Ascending aorta (tissue), 2 donors: ENCODE measurements around the gene URGCP. TPM values are rescaled to one million over a fixed set of nuclear protein-coding genes. Genes with fewer than 3 reads are reported as not detected.
"Not testable (repeated sequence)": the region's sequence is repeated elsewhere in the genome, so short reads cannot be mapped to it uniquely, and the experiment has no call there.

Source experiments
- DNase-seq, 2 donors: peaks; one replicate each; pipeline ENCODE4 v3.0.0-alpha.2; 2019; ENCODE audit warnings: low spot score in 2 of 2
- H3K27ac ChIP-seq, 2 donors: fragments of 200-600 bp; sonication (generic); one replicate each; pipeline ENCODE4 v1.5.1; 2016 to 2017; ENCODE audit warnings: mild to moderate bottlenecking in 1 of 2
- H3K27me3 ChIP-seq: fragments of 200-600 bp; sonication (generic); one replicate; pipeline ENCODE4 v1.5.1; 2017
- H3K36me3 ChIP-seq, 2 donors: fragments of 200-600 bp; sonication (generic); one replicate each; pipeline ENCODE4 v1.5.1; 2016
- H3K4me1 ChIP-seq, 2 donors: fragments of 200-600 bp; sonication (generic); one replicate each; pipeline ENCODE4 v1.5.1; 2016 to 2017; ENCODE audit warnings: mild to moderate bottlenecking in 1 of 2
- H3K4me3 ChIP-seq, 2 donors: fragments of 200-600 bp; sonication (generic); one replicate each; pipeline ENCODE4 v1.5.1; 2016 to 2017; ENCODE audit warnings: mild to moderate bottlenecking in 1 of 2
- H3K9me3 ChIP-seq, 2 donors: fragments of 200-600 bp; sonication (generic); one replicate each; pipeline ENCODE4 v1.5.1; 2016
- intact Hi-C: fragments of 100-400 bp; cut with DNase I; formaldehyde crosslinking; loops from one replicate; pipeline ENCODE4 v1.15.1; 2023
- total RNA-seq: library from RNA; depleted of rRNA; stranded (reverse); fragments of >200 nt; gene quantifications from one replicate; pipeline ENCODE4 v1.1.0, GENCODE V29; 2016
- TF ChIP-seq, protein P1 (sequence below), 3 experiments: fragments of 200-600 bp in 2 of 3; fragments of 450-650 bp in 1 of 3; sonication (generic) in 2 of 3; IDR thresholded peaks; one replicate each; pipeline ENCODE4 v1.5.1; 2016 to 2019; ENCODE audit warnings: antibody characterized with exemption in 3 of 3, mild to moderate bottlenecking in 1 of 3, moderate library complexity in 1 of 3

The URGCP gene
- total RNA-seq, 1 donor from 2014 or later: 29.2 TPM

- no peak for DNase-seq
- Histone ChIP-seq H3K4me1 (no peaks in the 10 kb centered on the region), H3K9me3 (no peaks in the 10 kb centered on the region), H3K27ac (no peak overlapping the region), H3K36me3 (no peaks in the 10 kb centered on the region), H3K4me3 (no peak overlapping the region), H3K27me3 (no peaks in the 10 kb centered on the region)
- TF ChIP-seq, protein P1, sequence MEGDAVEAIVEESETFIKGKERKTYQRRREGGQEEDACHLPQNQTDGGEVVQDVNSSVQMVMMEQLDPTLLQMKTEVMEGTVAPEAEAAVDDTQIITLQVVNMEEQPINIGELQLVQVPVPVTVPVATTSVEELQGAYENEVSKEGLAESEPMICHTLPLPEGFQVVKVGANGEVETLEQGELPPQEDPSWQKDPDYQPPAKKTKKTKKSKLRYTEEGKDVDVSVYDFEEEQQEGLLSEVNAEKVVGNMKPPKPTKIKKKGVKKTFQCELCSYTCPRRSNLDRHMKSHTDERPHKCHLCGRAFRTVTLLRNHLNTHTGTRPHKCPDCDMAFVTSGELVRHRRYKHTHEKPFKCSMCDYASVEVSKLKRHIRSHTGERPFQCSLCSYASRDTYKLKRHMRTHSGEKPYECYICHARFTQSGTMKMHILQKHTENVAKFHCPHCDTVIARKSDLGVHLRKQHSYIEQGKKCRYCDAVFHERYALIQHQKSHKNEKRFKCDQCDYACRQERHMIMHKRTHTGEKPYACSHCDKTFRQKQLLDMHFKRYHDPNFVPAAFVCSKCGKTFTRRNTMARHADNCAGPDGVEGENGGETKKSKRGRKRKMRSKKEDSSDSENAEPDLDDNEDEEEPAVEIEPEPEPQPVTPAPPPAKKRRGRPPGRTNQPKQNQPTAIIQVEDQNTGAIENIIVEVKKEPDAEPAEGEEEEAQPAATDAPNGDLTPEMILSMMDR (IDR thresholded peaks at IDR 0.05): no peak
- intact Hi-C loops: no loop called here
These were observed 62.1 kb downstream of the URGCP start for GRCh38 chr7:43844257-43844656.

GRCh38 chr7:43843296-43843695 is 63.1 kb downstream of the URGCP start:
- Histone ChIP-seq H3K9me3 (no peaks in the 10 kb centered on the region), H3K4me1 (peaks cover 0 to 3% of the 10 kb centered on the region in 2 donors), H3K27me3 (no peaks in the 10 kb centered on the region), H3K36me3 (no peaks in the 10 kb centered on the region), H3K4me3 (no peak overlapping the region), H3K27ac (no peak overlapping the region)
- DNase-seq: no peak
- intact Hi-C loops: no loop called here
- TF ChIP-seq, protein P1 (IDR thresholded peaks at IDR 0.05): no peak

DNA sequence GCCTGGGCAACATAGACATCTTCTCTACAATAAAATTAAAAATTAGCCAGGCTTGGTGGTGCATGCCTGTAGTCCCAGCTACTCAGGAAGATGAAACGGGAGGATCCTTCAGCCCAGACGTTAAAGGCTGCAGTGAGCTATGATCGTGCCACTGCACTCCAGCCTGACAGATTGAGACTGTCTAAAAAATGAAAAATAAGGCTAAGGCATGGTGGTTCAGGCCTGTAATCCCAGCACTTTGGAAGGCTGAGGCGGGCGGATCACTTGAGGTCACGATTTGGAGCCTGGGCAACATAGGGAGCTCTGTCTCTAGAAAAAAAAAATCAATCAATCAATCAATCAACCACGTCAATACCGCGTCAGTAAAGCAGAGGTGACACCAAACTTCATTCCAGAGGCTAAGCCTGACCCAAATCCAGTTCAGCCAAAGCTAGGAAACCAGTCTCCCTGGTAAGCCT is 68.2 kb downstream of the URGCP start:
- Histone ChIP-seq H3K27me3 (no peaks in the 10 kb centered on the region), H3K27ac (no peak overlapping the region), H3K4me1 (peaks cover 0 to 3% of the 10 kb centered on the region in 2 donors), H3K36me3 (no peaks in the 10 kb centered on the region), H3K4me3 (peak overlapping the region in 1 of 2 donors; percentile 47), H3K9me3 (no peaks in the 10 kb centered on the region)
- intact Hi-C loops: loop anchor here (2.0 to 5.0 kb wide), 4 partner anchors 81 to 255 kb away; partner anchors contain the start of genes BLVRA, COA1 and STK17A
- TF ChIP-seq, protein P1 (IDR thresholded peaks at IDR 0.05): no peak
- DNase-seq: no peak

- Histone ChIP-seq H3K4me1 (peaks cover 0 to 3% of the 10 kb centered on the region in 2 donors), H3K4me3 (peak overlapping the region in 1 of 2 donors; percentile 3), H3K27me3 (no peaks in the 10 kb centered on the region), H3K9me3 (no peaks in the 10 kb centered on the region), H3K27ac (no peak overlapping the region), H3K36me3 (no peaks in the 10 kb centered on the region)
- TF ChIP-seq, protein P1 (IDR thresholded peaks at IDR 0.05): no peak
- intact Hi-C loops: loop anchor here (5.0 kb wide), 3 partner anchors 77 to 132 kb away; partner anchors contain the start of genes BLVRA and COA1
- DNase-seq: no peak
These were observed 71.7 kb downstream of the URGCP start for GRCh38 chr7:43834463-43835251.

DNA sequence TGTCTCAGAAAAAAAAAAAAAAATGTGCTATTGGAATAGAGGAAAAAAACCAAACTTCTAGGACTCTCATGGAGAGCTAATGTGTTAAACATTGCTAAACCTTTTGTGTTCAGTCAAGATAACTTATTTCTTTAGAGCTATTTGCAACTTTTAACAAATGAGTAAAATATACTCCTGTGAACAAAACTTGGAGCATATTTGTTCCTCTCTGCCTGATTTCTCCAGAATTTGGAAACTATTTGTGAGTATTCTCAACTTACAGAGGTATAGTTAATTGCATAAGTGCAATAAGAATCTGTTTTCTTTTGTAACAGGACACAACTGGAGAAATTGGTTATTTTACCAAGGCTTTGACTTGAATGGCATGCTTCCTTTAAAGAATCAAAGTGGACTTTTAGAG is 75.5 kb downstream of the URGCP start:
- H3K36me3 ChIP-seq, H3K4me1 ChIP-seq, DNase-seq, H3K27ac ChIP-seq, H3K4me3 ChIP-seq, H3K27me3 ChIP-seq, H3K9me3 ChIP-seq, intact Hi-C loops: not testable (repeated sequence)

Other genes starting within 250 kb of the URGCP start
- 16.3 TPM for gene COA1, start 177.1 kb downstream of the URGCP start, total RNA-seq
- 36.1 TPM for gene BLVRA, start 147.9 kb downstream of the URGCP start, total RNA-seq
- 145 TPM for gene MRPS24, start 37.1 kb downstream of the URGCP start, total RNA-seq
- gene UBE2D4, start 19.8 kb upstream of the URGCP start, total RNA-seq: 13.1 TPM
- gene SPDYE1, start 91.3 kb upstream of the URGCP start, total RNA-seq: not detected
- 177 TPM for gene DBNL, start 138.1 kb upstream of the URGCP start, total RNA-seq
- not detected for gene PGAM2, start 159.0 kb upstream of the URGCP start, total RNA-seq
- gene POLM, start 175.9 kb upstream of the URGCP start, total RNA-seq: 58.8 TPM
- gene AEBP1, start 197.7 kb upstream of the URGCP start, total RNA-seq: 1,349 TPM
- 97.0 TPM for gene POLD2, start 217.0 kb upstream of the URGCP start, total RNA-seq
- not detected for gene MYL7, start 234.7 kb upstream of the URGCP start, total RNA-seq